PC-9 (cell line): ENCODE measurements around the gene SMIM7. TPM values are rescaled to one million over a fixed set of nuclear protein-coding genes. Genes with fewer than 3 reads are reported as not detected.

ENCODE experiments used
- BruUV-seq: library from RNA; stranded (reverse); fragments of 400-500 nt; replicated peaks from 2 replicates; lab custom pipeline; 2021; lab: Mats Ljungman, UMichigan
- CTCF ChIA-PET: fragments of 300-600 bp; sonication (Branson Sonifier 250); formaldehyde crosslinking; loops from one replicate; lab custom pipeline; 2022; ENCODE audit warnings: antibody characterized with exemption; lab: Charles Lee
- POLR2A ChIA-PET: fragments of 300-600 bp; sonication (Branson Sonifier 250); formaldehyde crosslinking; loops from one replicate; lab custom pipeline; 2022; ENCODE audit warnings: antibody characterized with exemption; ENCODE audit not compliant: unreplicated experiment; lab: Charles Lee
- DNase-seq, 2 experiments: peaks; one replicate each; pipeline versions ENCODE4 v3.0.0 to v3.0.0-alpha.2; 2015 to 2022; ENCODE audit warnings: mixed read lengths in 1 of 2
- H2AFZ ChIP-seq: fragments of 200-600 bp; sonication (generic); 2 replicates; pipeline ENCODE4 v1.8.1; 2017; ENCODE audit warnings: antibody characterized with exemption
- H3F3A ChIP-seq: fragments of 200-600 bp; sonication (generic); 2 replicates; pipeline ENCODE4 v1.8.1; 2017; ENCODE audit warnings: antibody characterized with exemption, mild to moderate bottlenecking, low read depth; ENCODE audit not compliant: insufficient read depth
- H3K27ac ChIP-seq: fragments of 200-600 bp; sonication (generic); 2 replicates; pipeline ENCODE4 v1.6.1; 2016; ENCODE audit warnings: mixed run types
- H3K27me3 ChIP-seq: fragments of 200-600 bp; sonication (generic); 2 replicates; pipeline ENCODE4 v1.6.1; 2016; ENCODE audit warnings: low read depth, mixed run types; ENCODE audit not compliant: insufficient read depth
- H3K36me3 ChIP-seq: fragments of 200-600 bp; sonication (generic); 2 replicates; pipeline ENCODE4 v1.6.1; 2016; ENCODE audit warnings: low read depth, mixed run types
- H3K4me1 ChIP-seq: fragments of 200-600 bp; sonication (generic); replicated peaks from 2 replicates; pipeline ENCODE4 v1.6.1; 2016; ENCODE audit warnings: mixed run types; ENCODE audit not compliant: insufficient read depth
- H3K4me2 ChIP-seq: fragments of 200-600 bp; sonication (generic); 2 replicates; pipeline ENCODE4 v1.6.1; 2017; ENCODE audit warnings: mixed run types
- H3K4me3 ChIP-seq: fragments of 200-600 bp; sonication (generic); 2 replicates; pipeline ENCODE4 v1.6.1; 2016; ENCODE audit warnings: mixed run types
- H3K79me2 ChIP-seq: fragments of 200-600 bp; sonication (generic); 2 replicates; pipeline ENCODE4 v1.6.1; 2017; ENCODE audit warnings: low read depth, mixed run types
- H3K9me2 ChIP-seq: fragments of 200-600 bp; sonication (generic); 2 replicates; pipeline ENCODE4 v1.8.1; 2017; ENCODE audit warnings: mild to moderate bottlenecking; ENCODE audit not compliant: insufficient read depth
- H3K9me3 ChIP-seq: fragments of 200-600 bp; sonication (generic); 2 replicates; pipeline ENCODE4 v1.8.1; 2016; ENCODE audit warnings: low read depth; ENCODE audit not compliant: insufficient read depth
- H4K20me1 ChIP-seq: fragments of 200-600 bp; sonication (generic); 2 replicates; pipeline ENCODE4 v1.8.1; 2017; ENCODE audit not compliant: insufficient read depth
- CTCF ChIP-seq: fragments of 200-600 bp; sonication (generic); conservative IDR thresholded peaks from 2 replicates; pipeline ENCODE4 v1.6.1; 2017; ENCODE audit warnings: mixed run types, antibody characterized with exemption, mild to moderate bottlenecking, moderate library complexity
- EZH2 ChIP-seq: fragments of 200-600 bp; sonication (generic); IDR thresholded peaks from 2 replicates; pipeline ENCODE4 v1.8.0; 2017; ENCODE audit warnings: antibody characterized with exemption, low read depth
- intact Hi-C: fragments of 100-400 bp; cut with micrococcal nuclease; formaldehyde crosslinking; loops from one replicate; pipeline ENCODE4 v1.10.0; 2022; ENCODE audit not compliant: unreplicated experiment
- total RNA-seq: library from RNA; stranded (reverse); gene quantifications from 2 replicates; pipeline ENCODE4 v1.2.3, GENCODE V29; 2021

Gene SMIM7
- total RNA-seq, 1 experiment from 2014 or later = 72.9 TPM

GRCh38 chr19:16605553-16605994, 54.4 kb downstream of the SMIM7 start:
- H3K27ac ChIP-seq = no peak overlapping the region
- TF ChIP-seq EZH2 = no peak
- no peak for TF ChIP-seq CTCF
- peaks cover 96% of the 10 kb centered on the region for H3K79me2 ChIP-seq
- H3F3A ChIP-seq = peaks cover 16% of the 10 kb centered on the region
- H3K36me3 ChIP-seq = no peaks in the 10 kb centered on the region
- H3K9me2 ChIP-seq = no peaks in the 10 kb centered on the region
- intact Hi-C loops = no loop called here
- no TSS peak for BruUV-seq
- ChIA-PET CTCF (interaction anchor here (0.6 kb wide), 1 partner anchor 497 kb away, joined by 7 read pairs; no protein-coding TSS in a partner anchor), POLR2A (no interaction called here)
- no peaks in the 10 kb centered on the region for H3K27me3 ChIP-seq
- no peaks in the 10 kb centered on the region for H3K4me1 ChIP-seq
- no peak overlapping the region for H2AFZ ChIP-seq
- H3K9me3 ChIP-seq = no peaks in the 10 kb centered on the region
- H3K4me2 ChIP-seq = no peak overlapping the region
- no peak overlapping the region for H3K4me3 ChIP-seq
- peaks cover 94% of the 10 kb centered on the region for H4K20me1 ChIP-seq
- DNase-seq = no peak

DNA sequence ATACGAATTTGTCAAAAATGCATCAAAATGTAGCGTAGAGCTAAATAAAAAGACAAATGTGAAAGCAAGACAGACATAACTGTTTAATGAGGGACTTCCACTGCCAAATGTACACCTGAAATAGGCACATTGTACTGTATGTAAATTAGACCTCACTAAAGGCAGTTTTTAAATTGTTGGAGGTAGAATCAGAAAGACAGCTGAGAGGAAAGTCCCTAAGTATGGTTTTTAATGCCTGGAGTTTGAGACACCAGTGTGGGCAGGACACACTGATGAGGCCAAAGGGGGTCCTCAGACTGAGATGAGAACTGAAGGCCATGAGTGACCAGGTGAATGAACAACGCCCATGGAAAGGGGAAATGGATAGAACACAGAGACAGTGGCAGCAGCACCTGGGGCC, 54.8 kb downstream of the SMIM7 start:
- H3F3A ChIP-seq = peaks cover 16% of the 10 kb centered on the region
- POLR2A ChIA-PET = interaction anchor here (0.6 kb wide), 1 partner anchor 662 kb away, joined by 3 read pairs; no protein-coding TSS in a partner anchor
- H4K20me1 ChIP-seq = peaks cover 94% of the 10 kb centered on the region
- no peak overlapping the region for H3K4me3 ChIP-seq
- no peak for DNase-seq
- H3K27ac ChIP-seq = no peak overlapping the region
- H3K9me2 ChIP-seq = no peaks in the 10 kb centered on the region
- H3K4me1 ChIP-seq = no peaks in the 10 kb centered on the region
- TF ChIP-seq EZH2 (no peak), CTCF (no peak)
- no peak overlapping the region for H2AFZ ChIP-seq
- H3K36me3 ChIP-seq = no peaks in the 10 kb centered on the region
- intact Hi-C loops = no loop called here
- BruUV-seq = no TSS peak
- no peak overlapping the region for H3K4me2 ChIP-seq
- no peaks in the 10 kb centered on the region for H3K9me3 ChIP-seq
- peaks cover 96% of the 10 kb centered on the region for H3K79me2 ChIP-seq
- H3K27me3 ChIP-seq = no peaks in the 10 kb centered on the region
- CTCF ChIA-PET = no interaction called here

- no peaks in the 10 kb centered on the region for H3K9me2 ChIP-seq
- BruUV-seq = no TSS peak
These were observed 55.3 kb downstream of the SMIM7 start for GRCh38 chr19:16604615-16605014.

More at GRCh38 chr19:16604615-16605014, 55.3 kb downstream of the SMIM7 start:
- Histone ChIP-seq H3K36me3 (no peaks in the 10 kb centered on the region), H3K9me3 (no peaks in the 10 kb centered on the region), H3K4me2 (no peak overlapping the region), H3K27ac (no peak overlapping the region), H3K27me3 (no peaks in the 10 kb centered on the region), H3K4me1 (no peaks in the 10 kb centered on the region), H3F3A (peaks cover 12% of the 10 kb centered on the region), H3K4me3 (no peak overlapping the region), H3K79me2 (peaks cover 96% of the 10 kb centered on the region), H2AFZ (no peak overlapping the region), H4K20me1 (peaks cover 94% of the 10 kb centered on the region)
- TF ChIP-seq CTCF (no peak), EZH2 (no peak)
- POLR2A ChIA-PET = interaction anchor here (0.6 kb wide), 1 partner anchor 662 kb away, joined by 3 read pairs; no protein-coding TSS in a partner anchor
- intact Hi-C loops = no loop called here
- CTCF ChIA-PET = no interaction called here
- DNase-seq = no peak
